ENCODE results near the gene RPS21. TPM values are rescaled to one million over a fixed set of nuclear protein-coding genes. Genes with fewer than 3 reads are reported as not detected.

RPS21 gene
- total and polyA plus RNA-seq, 10 donors, result 1,168 to 11,722 (median 3,328) TPM

- WGBS, 5 donors, result 31 to 45% (median 41%) methylated on average over 13 to 14 of the region's 14 CpGs
- DNase-seq, result no peak
- Histone ChIP-seq H3K9me3 (peaks cover 0 to 5% (median 0%) of the 10 kb centered on the region in 8 donors), H3K4me1 (peaks cover 6 to 53% (median 39%) of the 10 kb centered on the region in 6 donors), H3K4me3 (peak overlapping the region in 2 of 8 donors; percentile 14 to 29), H3K27me3 (replicated peaks in 1 of 7) (no peaks in the 10 kb centered on the region), H3K27ac (peak overlapping the region in 7 of 8 donors; percentile 65 to 82 (median 79)), H3K36me3 (peaks cover 0 to 73% (median 5%) of the 10 kb centered on the region in 6 donors)
- TF ChIP-seq POLR2A (IDR thresholded peaks at IDR 0.05), result no peak
- peak in 2 of 3 donors; percentile 67 to 70 for TF ChIP-seq POLR2AphosphoS5 (IDR thresholded peaks at IDR 0.05)
- no peak for TF ChIP-seq CTCF (IDR thresholded peaks at IDR 0.05 in 8 of 11, conservative IDR thresholded peaks at IDR 0.05 in 3 of 11)
- intact Hi-C loops (cut with DNase I; ENCODE audit: low total_unique reads), result no loop called here
These were observed 47.2 kb upstream of the RPS21 start for GRCh38 chr20:62339647-62340062.

GRCh38 chr20:62342910-62343309 is 44.0 kb upstream of the RPS21 start:
- 81 to 92% (median 89%) methylated on average over 10 of the region's 10 CpGs for WGBS, 5 donors
- H3K27me3 ChIP-seq (replicated peaks in 1 of 7), result no peaks in the 10 kb centered on the region
- DNase-seq, result no peak
- peaks cover 1 to 29% (median 21%) of the 10 kb centered on the region in 6 donors for H3K4me1 ChIP-seq
- H3K4me3 ChIP-seq, result no peak overlapping the region
- intact Hi-C loops (cut with DNase I; ENCODE audit: low total_unique reads), result no loop called here
- no peak for TF ChIP-seq CTCF (IDR thresholded peaks at IDR 0.05 in 8 of 11, conservative IDR thresholded peaks at IDR 0.05 in 3 of 11)
- TF ChIP-seq POLR2AphosphoS5 (IDR thresholded peaks at IDR 0.05), result no peak
- TF ChIP-seq POLR2A (IDR thresholded peaks at IDR 0.05), result no peak
- H3K27ac ChIP-seq, result no peak overlapping the region
- peaks cover 0 to 79% (median 3%) of the 10 kb centered on the region in 6 donors for H3K36me3 ChIP-seq
- peaks cover 0 to 5% (median 0%) of the 10 kb centered on the region in 8 donors for H3K9me3 ChIP-seq

GRCh38 chr20:62344092-62344491 is 42.8 kb upstream of the RPS21 start:
- H3K9me3 ChIP-seq, result peaks cover 0 to 13% (median 6%) of the 10 kb centered on the region in 8 donors
- intact Hi-C loops (cut with DNase I; ENCODE audit: low total_unique reads), result no loop called here
- H3K4me1 ChIP-seq, result peaks cover 0 to 17% (median 10%) of the 10 kb centered on the region in 6 donors
- no peak overlapping the region for H3K4me3 ChIP-seq
- no peaks in the 10 kb centered on the region for H3K27me3 ChIP-seq (replicated peaks in 1 of 7)
- no peak overlapping the region for H3K27ac ChIP-seq
- 89 to 98% (median 92%) methylated on average over 5 of the region's 5 CpGs for WGBS, 5 donors
- DNase-seq, result no peak
- H3K36me3 ChIP-seq, result peaks cover 0 to 79% (median 3%) of the 10 kb centered on the region in 6 donors
- TF ChIP-seq CTCF (IDR thresholded peaks at IDR 0.05 in 8 of 11, conservative IDR thresholded peaks at IDR 0.05 in 3 of 11) (no peak), POLR2A (IDR thresholded peaks at IDR 0.05) (no peak), POLR2AphosphoS5 (IDR thresholded peaks at IDR 0.05) (no peak)

- Histone ChIP-seq H3K9me3 (peaks cover 0 to 13% (median 6%) of the 10 kb centered on the region in 8 donors), H3K36me3 (peaks cover 0 to 82% (median 3%) of the 10 kb centered on the region in 6 donors), H3K27ac (no peak overlapping the region), H3K4me1 (peaks cover 0 to 10% (median 5%) of the 10 kb centered on the region in 6 donors), H3K27me3 (replicated peaks in 1 of 7) (no peaks in the 10 kb centered on the region), H3K4me3 (no peak overlapping the region)
- intact Hi-C loops (cut with DNase I; ENCODE audit: low total_unique reads), result no loop called here
- DNase-seq, result no peak
- WGBS, 5 donors, result 84 to 90% (median 84%) methylated on average over 10 of the region's 10 CpGs
- TF ChIP-seq POLR2A (IDR thresholded peaks at IDR 0.05), result no peak
- TF ChIP-seq POLR2AphosphoS5 (IDR thresholded peaks at IDR 0.05), result no peak
- TF ChIP-seq CTCF (IDR thresholded peaks at IDR 0.05 in 8 of 11, conservative IDR thresholded peaks at IDR 0.05 in 3 of 11), result no peak
These were observed 42.1 kb upstream of the RPS21 start for GRCh38 chr20:62344782-62345181.
